Measurements from ENCODE around the gene LNX1. TPM values are rescaled to one million over a fixed set of nuclear protein-coding genes. Genes with fewer than 3 reads are reported as not detected.

The LNX1 gene
- total RNA-seq, 1 donor, result 0.43 TPM

- TF ChIP-seq CTCF (IDR thresholded peaks at IDR 0.05; ENCODE audit: insufficient read depth, low read depth, low read length), result no peak
- DNase-seq (ENCODE audit: low read depth), result no peak
- no peak overlapping the region for H3K4me3 ChIP-seq (ENCODE audit: low read depth, low read length)
Measured at GRCh38 chr4:53571936-53572599, 19.2 kb downstream of the LNX1 start.

GRCh38 chr4:53563824-53564223 lies 27.5 kb downstream of the LNX1 start:
- peak; percentile 78 for DNase-seq (ENCODE audit: low read depth)
- no peak for TF ChIP-seq CTCF (IDR thresholded peaks at IDR 0.05; ENCODE audit: insufficient read depth, low read depth, low read length)
- no peak overlapping the region for H3K4me3 ChIP-seq (ENCODE audit: low read depth, low read length)

GRCh38 chr4:53562409-53562808 lies 28.9 kb downstream of the LNX1 start:
- TF ChIP-seq CTCF (IDR thresholded peaks at IDR 0.05; ENCODE audit: insufficient read depth, low read depth, low read length), result no peak
- peak; percentile 56 for DNase-seq (ENCODE audit: low read depth)
- H3K4me3 ChIP-seq (ENCODE audit: low read depth, low read length), result no peak overlapping the region

- H3K4me3 ChIP-seq (ENCODE audit: low read depth, low read length), result no peak overlapping the region
- no peak for TF ChIP-seq CTCF (IDR thresholded peaks at IDR 0.05; ENCODE audit: insufficient read depth, low read depth, low read length)
- no peak for DNase-seq (ENCODE audit: low read depth)
Measured at GRCh38 chr4:53559021-53559620, 32.2 kb downstream of the LNX1 start.

- no peak for DNase-seq (ENCODE audit: low read depth)
- TF ChIP-seq CTCF (IDR thresholded peaks at IDR 0.05; ENCODE audit: insufficient read depth, low read depth, low read length), result no peak
- H3K4me3 ChIP-seq (ENCODE audit: low read depth, low read length), result no peak overlapping the region
Measured at GRCh38 chr4:53558065-53558801, 33.1 kb downstream of the LNX1 start.

GRCh38 chr4:53557669-53558064 lies 33.6 kb downstream of the LNX1 start:
- no peak overlapping the region for H3K4me3 ChIP-seq (ENCODE audit: low read depth, low read length)
- no peak for TF ChIP-seq CTCF (IDR thresholded peaks at IDR 0.05; ENCODE audit: insufficient read depth, low read depth, low read length)
- DNase-seq (ENCODE audit: low read depth), result no peak
